Fibroblast of villous mesenchyme (primary cell): Measurements from ENCODE around the gene TAF4. TPM values are rescaled to one million over a fixed set of nuclear protein-coding genes. Genes with fewer than 3 reads are reported as not detected.

ENCODE experiments used
- DNase-seq: peaks from one replicate; pipeline ENCODE4 v3.0.0-alpha.2; 2010; ENCODE audit warnings: low read depth
- H3K4me3 ChIP-seq: 2 replicates; pipeline ENCODE4 v1.5.1; 2011; ENCODE audit warnings: low read depth, mild to moderate bottlenecking, low read length
- total RNA-seq: library from RNA; depleted of rRNA; stranded (reverse); fragments of >200 nt; gene quantifications from 2 replicates; pipeline ENCODE4 v1.2.3, GENCODE V29; 2012
- TF ChIP-seq, protein P1 (sequence below): IDR thresholded peaks from 2 replicates; pipeline ENCODE4 v1.5.1; 2012; ENCODE audit warnings: low read depth, mild to moderate bottlenecking, low read length; ENCODE audit not compliant: insufficient read depth

TAF4 gene, protein sequence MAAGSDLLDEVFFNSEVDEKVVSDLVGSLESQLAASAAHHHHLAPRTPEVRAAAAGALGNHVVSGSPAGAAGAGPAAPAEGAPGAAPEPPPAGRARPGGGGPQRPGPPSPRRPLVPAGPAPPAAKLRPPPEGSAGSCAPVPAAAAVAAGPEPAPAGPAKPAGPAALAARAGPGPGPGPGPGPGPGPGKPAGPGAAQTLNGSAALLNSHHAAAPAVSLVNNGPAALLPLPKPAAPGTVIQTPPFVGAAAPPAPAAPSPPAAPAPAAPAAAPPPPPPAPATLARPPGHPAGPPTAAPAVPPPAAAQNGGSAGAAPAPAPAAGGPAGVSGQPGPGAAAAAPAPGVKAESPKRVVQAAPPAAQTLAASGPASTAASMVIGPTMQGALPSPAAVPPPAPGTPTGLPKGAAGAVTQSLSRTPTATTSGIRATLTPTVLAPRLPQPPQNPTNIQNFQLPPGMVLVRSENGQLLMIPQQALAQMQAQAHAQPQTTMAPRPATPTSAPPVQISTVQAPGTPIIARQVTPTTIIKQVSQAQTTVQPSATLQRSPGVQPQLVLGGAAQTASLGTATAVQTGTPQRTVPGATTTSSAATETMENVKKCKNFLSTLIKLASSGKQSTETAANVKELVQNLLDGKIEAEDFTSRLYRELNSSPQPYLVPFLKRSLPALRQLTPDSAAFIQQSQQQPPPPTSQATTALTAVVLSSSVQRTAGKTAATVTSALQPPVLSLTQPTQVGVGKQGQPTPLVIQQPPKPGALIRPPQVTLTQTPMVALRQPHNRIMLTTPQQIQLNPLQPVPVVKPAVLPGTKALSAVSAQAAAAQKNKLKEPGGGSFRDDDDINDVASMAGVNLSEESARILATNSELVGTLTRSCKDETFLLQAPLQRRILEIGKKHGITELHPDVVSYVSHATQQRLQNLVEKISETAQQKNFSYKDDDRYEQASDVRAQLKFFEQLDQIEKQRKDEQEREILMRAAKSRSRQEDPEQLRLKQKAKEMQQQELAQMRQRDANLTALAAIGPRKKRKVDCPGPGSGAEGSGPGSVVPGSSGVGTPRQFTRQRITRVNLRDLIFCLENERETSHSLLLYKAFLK
- 3.0 and 3.5 TPM in 2 replicates for total RNA-seq

DNA sequence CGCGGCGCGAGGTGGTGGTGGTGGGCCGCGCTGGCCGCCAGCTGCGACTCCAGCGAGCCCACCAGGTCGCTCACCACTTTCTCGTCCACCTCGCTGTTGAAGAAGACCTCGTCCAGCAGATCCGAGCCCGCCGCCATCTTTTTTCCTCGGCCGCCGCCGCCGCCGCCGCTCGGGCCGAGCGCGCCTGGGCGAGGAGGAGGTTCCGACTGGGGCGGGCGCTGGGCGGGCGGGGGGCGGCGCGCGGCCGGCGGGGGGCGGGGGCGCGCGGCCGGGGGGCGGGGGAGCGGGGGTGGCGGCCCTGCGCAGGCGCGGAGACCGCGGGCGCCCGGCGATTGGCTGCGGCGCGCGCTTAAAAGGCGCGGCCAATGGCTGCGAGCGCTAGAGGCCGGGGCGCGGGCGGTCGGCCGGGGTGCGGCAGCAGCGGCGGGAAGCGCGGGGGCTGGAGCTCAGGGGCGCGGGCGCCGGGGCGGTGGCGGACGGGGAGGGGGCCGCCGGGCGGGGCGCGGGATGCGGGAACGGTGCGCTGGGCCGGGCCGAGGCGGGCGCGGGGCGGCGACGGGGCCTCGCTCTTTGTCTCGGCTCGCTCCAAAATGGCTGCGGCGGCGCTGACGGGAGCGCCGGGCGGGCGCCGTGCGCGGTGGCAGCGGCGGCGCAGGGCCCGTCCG is at the start of gene TAF4:
TSS of gene TAF4 (minus strand) at position 208 of the 665 bp plus-strand sequence. CDS start at position 137, 71 bp downstream.
- TF ChIP-seq, protein P1, sequence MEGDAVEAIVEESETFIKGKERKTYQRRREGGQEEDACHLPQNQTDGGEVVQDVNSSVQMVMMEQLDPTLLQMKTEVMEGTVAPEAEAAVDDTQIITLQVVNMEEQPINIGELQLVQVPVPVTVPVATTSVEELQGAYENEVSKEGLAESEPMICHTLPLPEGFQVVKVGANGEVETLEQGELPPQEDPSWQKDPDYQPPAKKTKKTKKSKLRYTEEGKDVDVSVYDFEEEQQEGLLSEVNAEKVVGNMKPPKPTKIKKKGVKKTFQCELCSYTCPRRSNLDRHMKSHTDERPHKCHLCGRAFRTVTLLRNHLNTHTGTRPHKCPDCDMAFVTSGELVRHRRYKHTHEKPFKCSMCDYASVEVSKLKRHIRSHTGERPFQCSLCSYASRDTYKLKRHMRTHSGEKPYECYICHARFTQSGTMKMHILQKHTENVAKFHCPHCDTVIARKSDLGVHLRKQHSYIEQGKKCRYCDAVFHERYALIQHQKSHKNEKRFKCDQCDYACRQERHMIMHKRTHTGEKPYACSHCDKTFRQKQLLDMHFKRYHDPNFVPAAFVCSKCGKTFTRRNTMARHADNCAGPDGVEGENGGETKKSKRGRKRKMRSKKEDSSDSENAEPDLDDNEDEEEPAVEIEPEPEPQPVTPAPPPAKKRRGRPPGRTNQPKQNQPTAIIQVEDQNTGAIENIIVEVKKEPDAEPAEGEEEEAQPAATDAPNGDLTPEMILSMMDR, result no peak
- DNase-seq, result peak; percentile 70

DNA sequence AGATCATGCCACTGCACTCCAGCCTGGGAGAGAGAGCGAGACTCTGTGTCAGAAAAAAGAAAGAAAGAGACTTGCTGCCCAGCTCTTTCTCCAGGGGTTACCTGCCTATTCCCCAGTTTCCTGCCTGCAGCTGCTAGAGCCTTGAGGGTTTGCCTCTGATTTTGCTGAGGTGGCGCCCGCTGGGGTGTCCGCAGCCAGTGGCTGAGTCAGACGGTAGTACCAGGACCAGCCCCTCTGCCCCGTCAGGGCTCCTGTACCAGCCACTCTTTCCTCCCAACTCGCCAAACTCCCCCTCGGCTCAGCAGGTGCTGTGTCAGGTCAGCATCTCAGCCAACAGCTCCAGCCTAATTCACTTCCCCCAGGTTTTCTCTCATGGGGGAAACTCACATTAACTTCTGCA is 49.2 kb upstream of the TAF4 start:
- DNase-seq, result no peak
- no peak overlapping the region for H3K4me3 ChIP-seq
- TF ChIP-seq, protein P1, result no peak

More for the DNA sequence above, at the start of gene TAF4:
- peak within 1 kb of the TSS; percentile 64 for H3K4me3 ChIP-seq

DNA sequence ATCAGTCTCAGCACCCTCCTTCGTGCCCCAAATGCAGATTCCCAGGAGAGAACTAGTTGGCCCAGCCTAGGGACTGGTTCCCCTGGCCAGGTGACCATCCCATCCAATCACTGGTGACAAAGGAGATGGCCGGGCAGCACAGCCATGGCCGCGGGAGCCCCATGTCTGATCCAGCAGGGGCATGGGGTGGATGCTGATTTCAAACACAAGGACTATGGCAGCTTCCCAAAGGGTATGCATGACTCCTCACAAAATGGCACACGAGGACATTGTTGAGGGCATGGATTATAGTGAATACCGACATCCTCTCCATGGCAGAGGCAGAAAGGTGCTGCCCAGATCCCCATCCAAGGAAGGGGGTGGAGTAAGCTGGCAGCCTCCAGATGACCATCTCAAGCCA is 46.7 kb upstream of the TAF4 start:
- TF ChIP-seq, protein P1, result no peak
- H3K4me3 ChIP-seq, result no peak overlapping the region

DNA sequence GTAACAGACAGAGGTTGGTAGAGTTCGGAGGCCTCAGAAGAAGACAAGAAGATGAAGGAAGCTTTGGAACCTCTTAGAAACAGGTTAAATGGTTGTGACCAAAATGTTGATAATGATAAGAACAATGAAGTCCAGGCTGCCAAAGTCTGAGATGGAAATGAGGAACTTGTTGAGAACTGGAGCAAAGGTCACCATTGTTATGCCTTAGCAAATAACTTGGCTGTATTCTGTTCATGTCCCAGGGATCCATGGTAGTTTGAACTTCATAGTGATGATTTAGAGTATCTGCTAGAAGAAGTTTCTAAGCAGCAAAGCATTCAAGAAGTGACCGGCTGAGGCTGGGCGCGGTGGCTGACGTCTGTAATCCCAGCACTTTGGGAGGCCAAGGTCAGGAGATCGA is 45.5 kb upstream of the TAF4 start:
- DNase-seq, result no peak
- TF ChIP-seq, protein P1, result no peak
- H3K4me3 ChIP-seq, result no peak overlapping the region

More for the DNA sequence above, 46.7 kb upstream of the TAF4 start:
- no peak for DNase-seq

DNA sequence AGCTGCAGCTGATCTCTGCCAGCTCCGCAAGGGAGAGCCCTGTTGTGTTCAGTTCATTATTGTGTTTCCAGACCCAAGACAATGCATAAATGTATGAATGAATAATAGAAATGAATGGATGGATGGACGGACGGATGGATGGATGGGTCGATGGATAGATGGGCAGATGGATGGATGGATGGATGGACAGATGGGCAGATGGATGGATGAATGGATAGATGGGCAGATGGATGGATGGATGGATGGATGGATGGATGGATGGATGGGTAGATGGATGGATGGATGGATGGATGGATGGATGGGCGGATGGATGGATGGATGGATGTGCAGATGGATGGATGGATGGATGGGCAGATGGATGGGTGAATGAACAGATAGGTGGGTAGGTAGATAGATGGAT is 39.9 kb upstream of the TAF4 start:
- H3K4me3 ChIP-seq, result no peak overlapping the region
- TF ChIP-seq, protein P1, result no peak
- DNase-seq, result no peak

DNA sequence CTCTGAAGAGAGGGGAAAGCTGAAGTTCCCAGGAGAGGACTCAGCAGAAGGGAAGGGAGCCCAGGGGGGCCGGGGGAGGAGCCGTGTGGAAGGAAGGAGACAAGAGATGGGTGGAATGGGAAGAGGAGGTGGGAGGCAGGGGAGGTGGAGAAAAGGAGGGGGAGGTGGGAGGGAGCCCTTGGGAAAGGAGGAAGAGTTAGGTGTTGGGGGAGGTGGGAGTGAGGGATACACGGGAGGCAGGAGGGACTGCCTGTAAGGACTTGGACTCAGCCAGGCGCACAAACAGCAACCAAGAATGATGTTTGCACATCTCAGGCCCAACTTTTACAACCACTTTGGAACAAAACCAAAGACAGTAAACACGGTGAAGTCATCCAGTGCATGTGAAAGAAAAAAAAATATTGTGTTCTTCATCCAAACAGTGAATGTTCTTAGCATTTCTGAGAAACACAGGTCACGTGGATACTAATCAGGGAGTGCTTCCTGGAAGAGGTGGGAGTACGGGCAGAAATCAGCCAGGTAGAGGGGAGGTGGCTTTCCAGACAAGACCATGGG is 39.2 kb upstream of the TAF4 start:
- TF ChIP-seq, protein P1, result no peak
- no peak overlapping the region for H3K4me3 ChIP-seq
- DNase-seq, result peak; percentile 76
